Right lobe of liver (tissue), 4 donors: ENCODE results near the gene PXK.

Experiments
- CTCF ChIP-seq, 4 donors: fragments of 200-600 bp in 3 of 4; fragments of 450-650 bp in 1 of 4; IDR thresholded peaks; one replicate each; pipeline versions ENCODE4 v1.5.1 to v1.8.0; 2016 to 2022; ENCODE audit warnings: antibody characterized with exemption in 4 of 4, mild to moderate bottlenecking in 2 of 4
- POLR2A ChIP-seq: fragments of 450-650 bp; IDR thresholded peaks from one replicate; pipeline ENCODE4 v1.6.1; 2017; ENCODE audit warnings: antibody characterized with exemption, mild to moderate bottlenecking
- donor health status: DM: no; HTN: no; CAD: no.
- donor health status: DM: no; HTN: no; CAD: no.
- donor health status: DM: no; HTN: yes; CAD: no.

GRCh38 chr3:58391156-58391865 is 58.6 kb downstream of the PXK start:
- TF ChIP-seq POLR2A (no peak), CTCF (IDR thresholded peaks at IDR 0.05) (no peak)
